ENCODE measurements around the gene NDE1. TPM values are rescaled to one million over a fixed set of nuclear protein-coding genes. Genes with fewer than 3 reads are reported as not detected.
"Not testable (repeated sequence)": the region's sequence is repeated elsewhere in the genome, so short reads cannot be mapped to it uniquely, and the experiment has no call there.

Gene NDE1
- total and polyA plus RNA-seq, 12 donors, result 3.1 to 21.6 (median 14.7) TPM

DNA sequence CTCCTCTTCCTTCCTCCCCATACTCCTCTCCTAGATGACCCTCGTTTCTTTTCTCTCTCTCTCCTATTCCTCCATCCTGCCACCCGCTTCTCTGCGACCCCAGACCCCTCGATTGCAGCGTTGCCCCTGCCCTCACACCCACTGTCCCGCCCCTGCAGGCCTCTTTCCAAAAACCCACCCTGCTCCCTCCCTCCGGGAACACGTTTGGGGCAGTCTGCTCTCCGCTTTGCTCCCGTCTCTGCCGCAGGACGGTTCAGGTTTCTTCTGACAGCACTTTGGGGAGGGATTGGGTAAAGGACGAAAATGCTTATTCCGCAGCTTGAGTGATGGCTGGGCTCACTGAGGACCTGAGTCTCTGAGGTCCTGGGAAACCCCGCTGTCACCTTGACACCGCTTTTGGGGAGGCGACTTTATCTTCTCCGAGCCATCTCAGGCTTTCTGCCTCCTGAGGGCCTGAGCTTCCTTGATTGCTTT, 690 bp downstream of the NDE1 start:
- DNase-seq, result peak in 5 of 7 donors; percentile 6 to 52 (median 26)
- no peaks in the 10 kb centered on the region for H3K36me3 ChIP-seq (replicated peaks in 1 of 2)
- peak overlapping the region in 4 of 5 donors; percentile 29 to 91 (median 67) for H3K27ac ChIP-seq
- H3K27me3 ChIP-seq, result no peaks in the 10 kb centered on the region
- intact Hi-C loops (cut with DNase I), result no loop called here
- peaks cover 0 to 15% of the 10 kb centered on the region in 2 donors for H3K4me1 ChIP-seq (replicated peaks in 1 of 2)
- TF ChIP-seq POLR2A (IDR thresholded peaks at IDR 0.05) (no peak), CTCF (IDR thresholded peaks at IDR 0.05) (no peak)
- 0 to 2% (median 1%) methylated on average over 16 to 18 of the region's 18 CpGs for whole genome bisulfite sequencing, 4 donors
- no peaks in the 10 kb centered on the region for H3K9me3 ChIP-seq (replicated peaks in 1 of 3)
- H3K4me3 ChIP-seq, result peak overlapping the region; percentile 60 to 97 (median 73)

DNA sequence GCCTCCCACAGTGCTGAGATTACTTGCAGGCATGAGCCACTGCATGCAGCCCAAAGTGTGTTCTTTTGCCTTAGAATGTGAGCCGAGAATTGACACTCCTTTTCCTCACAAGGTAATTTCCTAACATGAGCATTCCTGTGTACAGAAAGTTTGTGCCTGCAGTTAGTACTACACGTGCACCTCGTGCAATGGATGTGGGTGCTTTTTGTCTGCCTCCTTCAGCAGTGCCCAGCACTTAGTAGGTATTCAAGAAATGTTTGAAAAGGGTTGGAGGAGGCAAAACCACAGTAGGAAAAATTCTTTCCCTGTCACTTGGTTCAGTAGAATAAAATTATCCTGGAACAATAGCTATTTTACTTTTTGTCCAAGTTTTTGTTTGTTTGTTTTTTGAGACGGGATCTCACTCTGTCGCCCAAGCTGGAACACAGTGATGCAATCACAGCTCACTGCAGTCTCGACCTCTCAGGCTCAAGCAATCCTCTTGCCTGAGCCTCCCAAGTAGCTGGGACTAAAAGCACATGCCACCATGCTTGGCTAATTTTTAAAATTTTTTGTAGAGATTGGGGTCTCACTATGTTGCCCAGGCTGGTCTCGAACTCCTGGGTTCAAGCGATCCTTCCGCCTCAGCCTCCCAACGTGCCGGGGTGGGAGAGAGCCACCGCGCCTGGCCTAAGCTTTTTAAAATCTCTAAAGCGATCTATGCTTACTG, 2.4 kb downstream of the NDE1 start:
- H3K27ac ChIP-seq, result no peak overlapping the region
- no peaks in the 10 kb centered on the region for H3K36me3 ChIP-seq (replicated peaks in 1 of 2)
- H3K9me3 ChIP-seq (replicated peaks in 1 of 3), result no peaks in the 10 kb centered on the region
- H3K4me1 ChIP-seq (replicated peaks in 1 of 2), result peaks cover 0 to 15% of the 10 kb centered on the region in 2 donors
- intact Hi-C loops (cut with DNase I), result no loop called here
- peak in 2 of 7 donors; percentile 10 to 45 for DNase-seq
- 84 to 91% (median 88%) methylated on average over 14 of the region's 14 CpGs for WGBS, 4 donors
- no peak overlapping the region for H3K4me3 ChIP-seq
- no peaks in the 10 kb centered on the region for H3K27me3 ChIP-seq
- TF ChIP-seq CTCF (IDR thresholded peaks at IDR 0.05) (no peak), POLR2A (IDR thresholded peaks at IDR 0.05) (no peak)

- 32 to 47% (median 42%) methylated on average over 4 of the region's 4 CpGs for WGBS, 4 donors
Observed at GRCh38 chr16:15653227-15653626, 3.2 kb downstream of the NDE1 start.

GRCh38 chr16:15654591-15654990, 4.5 kb downstream of the NDE1 start:
- H3K9me3 ChIP-seq (replicated peaks in 1 of 3), result no peaks in the 10 kb centered on the region
- no peaks in the 10 kb centered on the region for H3K36me3 ChIP-seq (replicated peaks in 1 of 2)
- H3K4me1 ChIP-seq (replicated peaks in 1 of 2), result peaks cover 0 to 12% of the 10 kb centered on the region in 2 donors
- intact Hi-C loops (cut with DNase I), result no loop called here
- H3K27me3 ChIP-seq, result no peaks in the 10 kb centered on the region
- no peak for TF ChIP-seq CTCF (IDR thresholded peaks at IDR 0.05)
- 67 to 85% (median 81%) methylated on average over 2 of the region's 2 CpGs for WGBS, 4 donors
- peak in 1 of 7 donors; percentile 0 for DNase-seq
- no peak overlapping the region for H3K4me3 ChIP-seq
- no peak overlapping the region for H3K27ac ChIP-seq

More at GRCh38 chr16:15653227-15653626, 3.2 kb downstream of the NDE1 start:
- peaks cover 0 to 15% of the 10 kb centered on the region in 2 donors for H3K4me1 ChIP-seq (replicated peaks in 1 of 2)
- H3K27ac ChIP-seq, result no peak overlapping the region
- H3K27me3 ChIP-seq, result no peaks in the 10 kb centered on the region
- peak in 1 of 7 donors; percentile 18 for DNase-seq
- intact Hi-C loops (cut with DNase I), result no loop called here
- no peaks in the 10 kb centered on the region for H3K36me3 ChIP-seq (replicated peaks in 1 of 2)
- TF ChIP-seq CTCF (IDR thresholded peaks at IDR 0.05), result no peak
- TF ChIP-seq POLR2A (IDR thresholded peaks at IDR 0.05), result no peak
- no peaks in the 10 kb centered on the region for H3K9me3 ChIP-seq (replicated peaks in 1 of 3)
- H3K4me3 ChIP-seq, result no peak overlapping the region

- H3K36me3 ChIP-seq (replicated peaks in 1 of 2); H3K27me3 ChIP-seq; H3K9me3 ChIP-seq (replicated peaks in 1 of 3); H3K4me3 ChIP-seq; H3K27ac ChIP-seq; intact Hi-C loops (cut with DNase I); DNase-seq: not testable (repeated sequence)
- WGBS, 4 donors, result 90 to 100% (median 96%) methylated on average over 3 to 4 of the region's 6 CpGs
- peaks cover 4 to 18% of the 10 kb centered on the region in 2 donors for H3K4me1 ChIP-seq (replicated peaks in 1 of 2)
Observed at GRCh38 chr16:15655561-15655960, 5.5 kb downstream of the NDE1 start.
